Neutrophil (primary cell): ENCODE data around the gene TSPAN11.

Experiments
- H3K27ac ChIP-seq: fragments of 200-600 bp; sonication (generic); 2 replicates; pipeline ENCODE4 v1.5.1; 2016; ENCODE audit warnings: mild to moderate bottlenecking, moderate library complexity
- H3K27me3 ChIP-seq: fragments of 200-600 bp; sonication (generic); 2 replicates; pipeline ENCODE4 v1.6.0; 2016; ENCODE audit warnings: mild to moderate bottlenecking
- H3K36me3 ChIP-seq: fragments of 200-600 bp; sonication (generic); 2 replicates; pipeline ENCODE4 v1.5.1; 2017
- H3K4me1 ChIP-seq, 2 experiments: fragments of 200-600 bp in 1 of 2; sonication (generic) in 1 of 2; 1 replicate in 1 of 2; 2 replicates in 1 of 2; pipeline versions ENCODE4 v1.5.1 to v1.6.1; 2013 to 2016; ENCODE audit warnings: low read depth in 1 of 2, low read length in 1 of 2, mild to moderate bottlenecking in 1 of 2, moderate library complexity in 1 of 2; ENCODE audit not compliant: control insufficient read depth in 1 of 2, insufficient read depth in 1 of 2
- H3K4me3 ChIP-seq, 2 experiments: fragments of 200-600 bp in 1 of 2; sonication (generic) in 1 of 2; 1 replicate in 1 of 2; 2 replicates in 1 of 2; pipeline ENCODE4 v1.5.1; 2013 to 2016; ENCODE audit warnings: low read depth in 1 of 2, low read length in 1 of 2, mild to moderate bottlenecking in 1 of 2, moderate library complexity in 1 of 2
- H3K9me3 ChIP-seq: fragments of 200-600 bp; sonication (generic); 2 replicates; pipeline ENCODE4 v1.5.1; 2016
- TF ChIP-seq, protein P1 (sequence below): fragments of 200-600 bp; sonication (generic); IDR thresholded peaks from 2 replicates; pipeline ENCODE4 v1.5.1; 2016; ENCODE audit warnings: antibody characterized with exemption

Gene TSPAN11, protein sequence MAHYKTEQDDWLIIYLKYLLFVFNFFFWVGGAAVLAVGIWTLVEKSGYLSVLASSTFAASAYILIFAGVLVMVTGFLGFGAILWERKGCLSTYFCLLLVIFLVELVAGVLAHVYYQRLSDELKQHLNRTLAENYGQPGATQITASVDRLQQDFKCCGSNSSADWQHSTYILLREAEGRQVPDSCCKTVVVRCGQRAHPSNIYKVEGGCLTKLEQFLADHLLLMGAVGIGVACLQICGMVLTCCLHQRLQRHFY

GRCh38 chr12:30926243-30927221 lies at the start of gene TSPAN11:
Gene TSPAN11, plus strand, starts transcription at chr12:30926748. Its CDS starts 27,244 bp downstream, at chr12:30953992.
- no peaks in the 10 kb centered on the region for H3K4me1 ChIP-seq
- no peaks in the 10 kb centered on the region for H3K36me3 ChIP-seq
- H3K9me3 ChIP-seq = no peaks in the 10 kb centered on the region
- no peak within 1 kb of the TSS for H3K27ac ChIP-seq
- H3K4me3 ChIP-seq = no peak within 1 kb of the TSS
- H3K27me3 ChIP-seq = peaks cover 74% of the 10 kb centered on the region
- TF ChIP-seq, protein P1, sequence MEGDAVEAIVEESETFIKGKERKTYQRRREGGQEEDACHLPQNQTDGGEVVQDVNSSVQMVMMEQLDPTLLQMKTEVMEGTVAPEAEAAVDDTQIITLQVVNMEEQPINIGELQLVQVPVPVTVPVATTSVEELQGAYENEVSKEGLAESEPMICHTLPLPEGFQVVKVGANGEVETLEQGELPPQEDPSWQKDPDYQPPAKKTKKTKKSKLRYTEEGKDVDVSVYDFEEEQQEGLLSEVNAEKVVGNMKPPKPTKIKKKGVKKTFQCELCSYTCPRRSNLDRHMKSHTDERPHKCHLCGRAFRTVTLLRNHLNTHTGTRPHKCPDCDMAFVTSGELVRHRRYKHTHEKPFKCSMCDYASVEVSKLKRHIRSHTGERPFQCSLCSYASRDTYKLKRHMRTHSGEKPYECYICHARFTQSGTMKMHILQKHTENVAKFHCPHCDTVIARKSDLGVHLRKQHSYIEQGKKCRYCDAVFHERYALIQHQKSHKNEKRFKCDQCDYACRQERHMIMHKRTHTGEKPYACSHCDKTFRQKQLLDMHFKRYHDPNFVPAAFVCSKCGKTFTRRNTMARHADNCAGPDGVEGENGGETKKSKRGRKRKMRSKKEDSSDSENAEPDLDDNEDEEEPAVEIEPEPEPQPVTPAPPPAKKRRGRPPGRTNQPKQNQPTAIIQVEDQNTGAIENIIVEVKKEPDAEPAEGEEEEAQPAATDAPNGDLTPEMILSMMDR = no peak

DNA sequence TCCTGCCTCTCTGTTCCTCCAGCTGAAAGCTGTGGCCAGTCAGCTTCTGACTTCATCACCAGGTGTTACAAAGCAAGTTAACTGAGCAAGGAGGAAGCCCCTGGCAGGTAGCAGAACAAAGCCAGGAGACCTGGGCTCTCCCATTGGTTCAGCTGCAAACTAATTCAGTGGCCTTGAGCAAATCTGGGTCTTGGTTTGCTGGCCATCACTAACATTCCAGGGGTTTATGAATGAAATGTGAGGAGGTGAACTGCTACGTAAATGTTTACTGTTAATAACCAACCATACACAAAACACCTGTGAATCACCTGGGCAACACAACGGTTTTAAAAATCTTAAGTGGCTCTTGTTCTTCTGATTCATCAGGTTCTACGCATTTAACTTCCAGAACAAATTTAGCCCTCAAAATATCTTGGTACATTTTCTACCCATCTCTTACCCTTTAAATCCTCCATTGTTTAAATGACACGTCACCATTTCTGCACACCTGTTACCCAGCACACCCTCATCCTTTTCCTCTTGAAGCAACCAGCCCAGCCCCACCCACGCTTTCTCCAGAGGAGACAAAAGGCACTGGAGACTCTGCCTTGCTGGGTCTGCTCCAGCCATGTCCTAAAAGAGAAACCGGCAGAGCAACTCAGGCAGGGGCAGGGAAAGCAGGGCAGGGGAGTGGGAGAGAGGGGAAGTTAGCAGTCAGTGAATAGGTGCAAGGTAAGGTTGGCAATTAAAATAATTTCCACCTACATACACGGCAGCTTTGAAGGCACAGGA lies 49.3 kb upstream of the TSPAN11 start:
- H3K4me1 ChIP-seq = no peaks in the 10 kb centered on the region
- no peaks in the 10 kb centered on the region for H3K36me3 ChIP-seq
- TF ChIP-seq, protein P1 = no peak
- no peak overlapping the region for H3K4me3 ChIP-seq
- peaks cover 13% of the 10 kb centered on the region for H3K27me3 ChIP-seq
- H3K9me3 ChIP-seq = no peaks in the 10 kb centered on the region
- H3K27ac ChIP-seq = no peak overlapping the region

GRCh38 chr12:30878024-30878423 lies 48.5 kb upstream of the TSPAN11 start:
- H3K4me3 ChIP-seq = no peak overlapping the region
- no peaks in the 10 kb centered on the region for H3K9me3 ChIP-seq
- H3K27ac ChIP-seq = no peak overlapping the region
- TF ChIP-seq, protein P1 = no peak
- H3K36me3 ChIP-seq = no peaks in the 10 kb centered on the region
- no peaks in the 10 kb centered on the region for H3K4me1 ChIP-seq
- H3K27me3 ChIP-seq = peaks cover 13% of the 10 kb centered on the region

DNA sequence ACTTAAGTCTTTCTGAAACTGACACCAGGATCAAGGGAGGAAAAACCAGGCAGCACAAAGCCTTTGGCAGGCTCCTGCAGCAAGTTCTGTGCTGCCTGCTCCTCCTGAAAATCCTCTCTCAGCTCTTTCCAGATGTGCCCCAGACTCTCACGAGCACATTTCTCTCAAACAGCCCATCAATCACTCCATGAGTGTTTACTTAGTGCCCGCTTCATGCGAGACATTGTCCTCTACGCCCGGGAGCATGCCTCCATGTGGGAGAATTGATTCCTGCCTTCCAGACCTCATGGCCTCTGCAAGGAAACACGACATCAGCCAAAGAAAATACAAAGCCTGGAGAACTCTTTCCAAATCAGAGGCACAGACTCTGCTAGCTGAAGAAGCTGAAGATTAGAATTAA lies 46.5 kb upstream of the TSPAN11 start:
- Histone ChIP-seq H3K9me3 (no peaks in the 10 kb centered on the region), H3K4me3 (no peak overlapping the region), H3K27ac (no peak overlapping the region), H3K4me1 (no peaks in the 10 kb centered on the region), H3K36me3 (no peaks in the 10 kb centered on the region), H3K27me3 (peaks cover 13% of the 10 kb centered on the region)
- TF ChIP-seq, protein P1 = no peak

DNA sequence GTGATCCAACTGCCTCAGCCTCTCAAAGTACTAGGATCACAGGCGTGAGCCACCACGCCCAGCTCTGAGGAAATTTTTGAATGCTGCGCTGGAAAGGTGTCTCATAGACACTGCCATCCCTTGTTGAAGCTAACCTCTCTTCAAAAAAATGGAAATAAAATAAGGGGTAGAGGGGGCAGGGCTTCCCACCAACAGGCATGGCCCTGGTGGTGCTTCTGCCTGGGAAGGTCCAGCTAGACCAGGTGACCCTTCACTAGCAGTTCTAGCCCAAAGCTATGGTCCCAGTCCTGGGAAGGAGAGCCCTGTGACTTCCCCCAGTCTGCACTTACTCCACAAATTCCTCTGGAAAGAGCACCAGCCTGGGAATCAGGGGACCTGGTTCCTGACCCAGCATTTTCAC lies 45.7 kb upstream of the TSPAN11 start:
- TF ChIP-seq, protein P1 = no peak
- Histone ChIP-seq H3K9me3 (no peaks in the 10 kb centered on the region), H3K27me3 (peaks cover 13% of the 10 kb centered on the region), H3K27ac (no peak overlapping the region), H3K4me3 (no peak overlapping the region), H3K36me3 (no peaks in the 10 kb centered on the region), H3K4me1 (no peaks in the 10 kb centered on the region)
